ENCODE measurements around the gene ANKRD33B. TPM values are rescaled to one million over a fixed set of nuclear protein-coding genes. Genes with fewer than 3 reads are reported as not detected.

The ANKRD33B gene
- total RNA-seq, 1 experiment from 2014 or later: 6.9 TPM

GRCh38 chr5:10545084-10545483, 18.8 kb upstream of the ANKRD33B start:
- H3K14ac ChIP-seq (ENCODE audit: insufficient read depth, low read length): no peak overlapping the region
- peaks cover 2% of the 10 kb centered on the region; the same call in 1 of the 2 replicates for H3K4me1 ChIP-seq (ENCODE audit: insufficient read depth, low read length)
- TF ChIP-seq CTCF (conservative IDR thresholded peaks at IDR 0.05): no peak
- no peak overlapping the region for H3K4me2 ChIP-seq (ENCODE audit: insufficient read depth, insufficient read length, low read length)
- DNase-seq: no peak
- Mint-ChIP-seq H3K36me3 (ENCODE audit: insufficient read depth in 1 of 3, low read depth in 3 of 3) (no peaks in the 10 kb centered on the region; a peak in 1 of 7 replicates), H3K27ac (no peak overlapping the region; a peak in 1 of 7 replicates), H3K4me1 (peaks cover 3 to 15% of the 10 kb centered on the region in 2 experiments), H3K4me3 (no peak overlapping the region), H3K9me3 (peaks cover 5 to 11% of the 10 kb centered on the region in 2 experiments; a peak in 4 of 5 replicates), H3K27me3 (ENCODE audit: low read depth) (peaks cover 5% of the 10 kb centered on the region)
- H3K56ac ChIP-seq (ENCODE audit: insufficient read length, low read depth, low read length): no peak overlapping the region
- H3K4ac ChIP-seq (ENCODE audit: low read depth, low read length): no peak overlapping the region
- WGBS (ENCODE audit: extremely low coverage, insufficient read length, low lambda C conversion rate): no CpG with 5 or more reads among the region's 8 CpGs
- H4K20me1 ChIP-seq (ENCODE audit: control insufficient read depth, insufficient read depth, insufficient read length): peaks cover 4% of the 10 kb centered on the region
- H3K9ac ChIP-seq (ENCODE audit: extremely low read depth, insufficient read length, low read length): no peak overlapping the region
- no peaks in the 10 kb centered on the region for H3K79me2 ChIP-seq (ENCODE audit: insufficient read depth, low read length)
- H3K18ac ChIP-seq (ENCODE audit: insufficient read length, low read depth, low read length): no peak overlapping the region
- no peak overlapping the region for H2BK20ac ChIP-seq (ENCODE audit: low read depth, low read length, poor library complexity, severe bottlenecking)
- H4K8ac ChIP-seq (replicated peaks; ENCODE audit: insufficient read length, low read depth, low read length): no peak overlapping the region
- H2BK5ac ChIP-seq (ENCODE audit: insufficient read length, low read length): no peak overlapping the region
- H3K27me3 ChIP-seq (ENCODE audit: insufficient read depth, low read length): no peaks in the 10 kb centered on the region
- no peak overlapping the region for H2BK12ac ChIP-seq (ENCODE audit: insufficient read length, low read depth, low read length)
- no peak overlapping the region for H3K23ac ChIP-seq (ENCODE audit: insufficient read length, low read depth, low read length)
- H3K79me1 ChIP-seq (ENCODE audit: insufficient read depth, low read depth, low read length, poor library complexity, severe bottlenecking): no peaks in the 10 kb centered on the region
- no peak overlapping the region for H2AFZ ChIP-seq (ENCODE audit: low read length)
- no peak overlapping the region for H3T11ph ChIP-seq (ENCODE audit: low read length)
- H3K27ac ChIP-seq (ENCODE audit: insufficient read length, low read depth, low read length): no peak overlapping the region
- no peak overlapping the region for H4K5ac ChIP-seq (ENCODE audit: insufficient read length, low read depth, low read length)
- H2BK15ac ChIP-seq (ENCODE audit: low read depth, low read length): no peak overlapping the region
- no peak overlapping the region for H2AK5ac ChIP-seq (ENCODE audit: insufficient read length, low read length)
- no peaks in the 10 kb centered on the region for H3K23me2 ChIP-seq (ENCODE audit: insufficient read length, low read depth, low read length, poor library complexity, severe bottlenecking)
- no peak overlapping the region for H4K91ac ChIP-seq (ENCODE audit: insufficient read length, low read depth, low read length)
- H3K9me3 ChIP-seq (ENCODE audit: control insufficient read depth, low read depth, low read length): no peaks in the 10 kb centered on the region
- no peak overlapping the region for H2BK120ac ChIP-seq (ENCODE audit: low read depth, low read length, poor library complexity, severe bottlenecking)
